GM18498 (cell line): ENCODE results near the gene DYNC2LI1.

Experiments
- ATAC-seq: cut with Tn5 transposase; IDR thresholded peaks from one replicate; pipeline ENCODE4 v1.9.1; 2021; ENCODE audit warnings: mild to moderate bottlenecking, moderate library complexity; ENCODE audit not compliant: unreplicated experiment

DYNC2LI1 gene

DNA sequence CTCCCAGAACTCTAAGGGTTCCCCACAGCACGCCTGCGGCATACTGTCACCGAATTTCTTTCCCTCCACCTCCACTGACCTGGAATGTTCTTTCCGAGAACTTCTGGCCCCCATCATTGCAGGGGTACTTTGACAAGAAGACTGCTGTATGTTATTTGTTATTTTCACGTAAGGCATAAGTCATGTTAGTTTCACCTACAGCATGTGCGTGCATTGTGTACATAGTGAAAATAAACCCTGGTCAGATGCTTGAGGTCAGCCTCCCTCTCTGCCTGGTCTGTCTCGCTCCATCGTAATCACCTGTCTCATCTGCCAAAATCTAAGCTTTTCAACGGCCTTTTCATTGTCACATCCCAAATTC is 69.0 kb downstream of the DYNC2LI1 start:
- ATAC-seq, result no peak

DNA sequence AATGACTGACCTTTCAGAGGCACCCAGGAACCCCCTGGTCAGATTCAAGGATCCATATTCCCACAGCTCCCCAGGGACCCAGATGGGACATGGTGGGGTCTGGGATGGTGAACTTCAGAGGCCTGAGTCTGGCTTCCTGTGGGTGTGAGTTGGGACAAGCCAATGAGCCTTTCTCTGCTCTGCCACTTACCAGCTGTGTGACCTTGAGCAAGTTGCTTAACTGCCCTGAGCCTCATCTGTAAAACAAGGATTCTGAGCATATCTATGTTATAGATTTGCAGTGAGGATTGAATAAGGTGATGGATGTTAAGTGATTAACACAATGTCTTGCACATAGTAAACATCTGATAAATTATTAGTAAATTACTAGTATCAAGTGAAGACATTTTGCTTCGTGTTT is 71.3 kb downstream of the DYNC2LI1 start:
- no peak for ATAC-seq

GRCh38 chr2:43846140-43846793 is 72.4 kb downstream of the DYNC2LI1 start:
- no peak for ATAC-seq

GRCh38 chr2:43848214-43848613 is 74.4 kb downstream of the DYNC2LI1 start:
- ATAC-seq, result no peak

DNA sequence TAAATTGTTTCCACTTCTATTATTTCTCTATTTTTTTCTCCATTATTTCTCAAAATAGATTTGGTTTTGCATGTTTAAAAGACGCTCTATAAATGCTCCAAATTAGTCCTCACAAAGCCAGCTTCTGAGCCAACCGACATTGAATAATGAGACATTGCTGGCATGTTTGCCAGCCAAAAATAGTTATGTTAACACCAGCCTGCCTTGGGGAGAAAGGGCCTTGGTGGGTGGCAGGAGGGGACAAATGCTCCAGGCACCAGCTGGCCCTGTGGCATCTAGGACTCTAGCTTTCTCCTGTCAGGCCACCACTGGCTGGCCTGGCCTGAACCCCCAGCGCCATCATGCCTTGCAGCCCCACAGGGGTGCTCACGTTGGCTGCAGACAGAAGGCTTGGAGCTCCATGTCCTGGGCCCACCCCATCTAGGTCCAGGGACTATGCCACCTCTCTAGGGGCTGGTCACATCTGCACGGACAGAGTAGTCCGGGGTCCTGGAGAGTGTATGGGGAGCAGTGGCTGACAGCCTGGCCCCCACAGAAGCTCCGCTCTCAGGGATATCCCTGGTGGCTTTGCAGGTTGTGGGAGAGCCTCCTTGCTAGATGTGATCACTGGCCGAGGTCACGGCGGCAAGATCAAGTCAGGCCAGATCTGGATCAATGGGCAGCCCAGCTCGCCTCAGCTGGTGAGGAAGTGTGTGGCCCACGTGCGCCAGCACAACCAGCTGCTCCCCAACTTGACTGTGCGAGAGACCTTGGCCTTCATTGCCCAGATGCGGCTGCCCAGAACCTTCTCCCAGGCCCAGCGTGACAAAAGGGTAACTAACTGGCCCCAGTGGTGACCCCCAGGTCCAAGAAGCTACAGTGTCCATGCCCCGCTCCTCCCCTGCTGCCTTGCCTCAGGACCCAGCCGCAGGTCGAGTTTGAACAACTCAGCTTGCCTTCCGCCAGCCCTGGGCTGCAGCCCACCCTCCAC is 77.5 kb downstream of the DYNC2LI1 start:
- ATAC-seq, result no peak

DNA sequence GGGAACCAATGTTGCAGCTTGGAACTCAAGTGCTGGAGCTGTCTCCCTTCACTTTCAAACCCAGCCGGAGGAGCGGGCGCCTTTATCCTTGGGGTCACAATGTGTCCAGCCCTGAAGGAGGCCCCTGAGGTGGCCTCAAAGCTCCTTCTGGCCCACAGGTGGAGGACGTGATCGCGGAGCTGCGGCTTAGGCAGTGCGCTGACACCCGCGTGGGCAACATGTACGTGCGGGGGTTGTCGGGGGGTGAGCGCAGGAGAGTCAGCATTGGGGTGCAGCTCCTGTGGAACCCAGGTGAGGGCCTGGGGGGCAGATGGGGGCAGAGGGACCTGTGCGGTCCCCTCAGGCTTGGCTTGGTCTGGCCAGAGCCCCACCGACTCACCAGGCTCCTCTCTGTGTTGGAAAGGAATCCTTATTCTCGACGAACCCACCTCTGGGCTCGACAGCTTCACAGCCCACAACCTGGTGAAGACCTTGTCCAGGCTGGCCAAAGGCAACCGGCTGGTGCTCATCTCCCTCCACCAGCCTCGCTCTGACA is 78.4 kb downstream of the DYNC2LI1 start:
- ATAC-seq, result no peak

DNA sequence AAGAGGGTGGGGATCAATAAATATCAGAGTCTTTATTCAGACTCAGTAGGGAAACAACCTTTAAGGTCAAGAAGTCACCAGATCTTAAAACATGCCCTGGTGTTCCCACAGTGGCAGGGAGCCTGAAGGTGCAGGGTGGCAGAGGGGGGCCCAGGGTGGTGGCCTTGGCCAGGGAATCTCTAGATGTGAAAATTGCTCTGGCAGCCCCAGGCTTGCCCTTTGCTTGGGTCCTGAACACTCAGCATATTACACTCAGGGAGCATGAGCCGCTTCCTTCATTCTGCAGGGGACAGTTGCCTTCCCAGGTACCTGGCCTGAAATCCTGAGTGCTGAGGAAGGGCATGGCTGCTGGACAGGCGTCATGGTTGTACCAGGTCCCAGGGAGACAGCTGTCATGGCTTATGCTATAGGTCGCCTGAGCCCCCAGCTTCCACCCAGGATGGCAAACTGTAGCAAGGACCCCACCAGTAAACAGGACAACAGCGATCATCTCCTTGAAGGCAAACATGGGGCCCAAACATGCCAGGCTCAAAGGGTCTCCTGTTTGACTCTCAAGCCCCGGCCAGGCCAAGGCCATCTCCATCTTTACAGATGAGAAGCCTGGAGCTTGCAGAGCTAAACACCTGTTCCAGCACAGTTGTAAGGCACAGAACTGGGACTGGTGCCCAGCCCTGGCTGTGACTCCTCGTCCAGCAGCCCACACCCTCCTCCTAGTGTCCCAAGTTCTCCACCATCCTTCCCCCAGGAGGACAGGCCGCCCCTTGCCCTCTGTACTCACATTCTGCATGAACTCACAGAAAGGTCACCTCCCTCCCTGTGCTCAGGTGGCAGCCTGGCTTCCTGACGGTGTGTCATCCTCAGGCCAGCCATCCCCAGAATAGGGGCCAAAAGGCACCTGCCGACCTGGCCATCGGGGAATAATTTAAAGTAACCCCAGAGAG is 79.6 kb downstream of the DYNC2LI1 start:
- no peak for ATAC-seq

DNA sequence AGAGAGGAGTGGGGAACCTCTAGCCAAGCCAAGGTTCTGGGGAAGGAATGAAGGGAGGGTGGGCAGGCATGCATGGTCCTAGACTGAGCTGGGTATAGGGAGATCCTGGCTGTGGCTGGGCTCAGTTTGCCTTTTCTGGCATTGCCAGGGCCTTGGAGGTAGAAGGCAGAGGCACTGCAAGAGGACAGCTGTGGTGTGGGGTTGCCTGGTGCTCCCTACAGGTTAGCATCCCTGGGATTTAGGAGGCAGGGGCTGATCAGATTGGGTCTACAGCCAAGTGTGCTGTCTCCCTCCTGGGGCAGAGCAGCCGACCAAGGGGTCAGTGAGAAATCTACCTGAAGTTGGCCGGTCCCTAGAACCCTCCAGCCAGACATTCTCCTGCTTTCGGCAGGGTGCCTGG is 80.8 kb downstream of the DYNC2LI1 start:
- ATAC-seq, result no peak

GRCh38 chr2:43855292-43855691 is 81.5 kb downstream of the DYNC2LI1 start:
- ATAC-seq, result no peak
